Non-pigmented ciliary epithelial cell (primary cell): ENCODE data around the gene GOLGA8J.
"Not testable (repeated sequence)": the region's sequence is repeated elsewhere in the genome, so short reads cannot be mapped to it uniquely, and the experiment has no call there.

Experiments used
- DNase-seq: peaks from one replicate; pipeline ENCODE4 v3.0.0-alpha.2; 2010; ENCODE audit warnings: low read depth

The GOLGA8J gene

GRCh38 chr15:30073915-30074314 lies 8.8 kb upstream of the GOLGA8J start:
- no peak for DNase-seq

GRCh38 chr15:30080816-30081215 lies 1.9 kb upstream of the GOLGA8J start:
- peak; percentile 8 for DNase-seq

GRCh38 chr15:30097827-30098226 lies 15.1 kb downstream of the GOLGA8J start:
- DNase-seq: not testable (repeated sequence)

GRCh38 chr15:30102890-30103289 lies 20.1 kb downstream of the GOLGA8J start:
- not testable (repeated sequence) for DNase-seq

GRCh38 chr15:30103941-30104507 lies 21.3 kb downstream of the GOLGA8J start:
- not testable (repeated sequence) for DNase-seq

GRCh38 chr15:30110591-30110990 lies 27.8 kb downstream of the GOLGA8J start:
- DNase-seq: not testable (repeated sequence)

GRCh38 chr15:30130066-30130465 lies 47.3 kb downstream of the GOLGA8J start:
- not testable (repeated sequence) for DNase-seq

- DNase-seq: not testable (repeated sequence)
These were observed 52.0 kb downstream of the GOLGA8J start, which contains the start of gene GOLGA8T for GRCh38 chr15:30134751-30135150. Gene GOLGA8T, plus strand, starts transcription at chr15:30135051. Its CDS starts 98 bp downstream, at chr15:30135149.
